Measurements from ENCODE around the gene TFEB. TPM values are rescaled to one million over a fixed set of nuclear protein-coding genes. Genes with fewer than 3 reads are reported as not detected.
A peak's percentile ranks its signal among the peaks of the same experiment; 100 is the strongest.

Gene TFEB
- total and polyA plus RNA-seq, 2 donors (not counting 1 experiment from before 2014, with no cell fraction given): 1.9 to 7.6 TPM

- no peaks in the 10 kb centered on the region for H3K9me3 ChIP-seq (ENCODE audit: control insufficient read depth, insufficient read depth, low read depth, low read length)
- no peaks in the 10 kb centered on the region for H4K20me1 ChIP-seq (ENCODE audit: control insufficient read depth, extremely low read depth, insufficient read depth, low read length)
- H3K79me2 ChIP-seq (ENCODE audit: control insufficient read depth, insufficient read depth, low read length): no peaks in the 10 kb centered on the region
- H3K27ac ChIP-seq (ENCODE audit: insufficient read depth, low read length): peak overlapping the region; percentile 6
- H3K9ac ChIP-seq (ENCODE audit: insufficient read depth, low read length): peak overlapping the region; percentile 44
- peaks cover 3% of the 10 kb centered on the region for H3K4me1 ChIP-seq (ENCODE audit: control insufficient read depth, extremely low read depth, insufficient read depth, low read length)
- peak overlapping the region; percentile 88 for H3K4me2 ChIP-seq (ENCODE audit: extremely low read depth, insufficient read depth, low read length)
- H2AFZ ChIP-seq (ENCODE audit: low read length): peak overlapping the region; percentile 69
- no peak for DNase-seq (ENCODE audit: low read depth in 2 of 2)
- peak overlapping the region; percentile 63 to 88 (median 72) for H3K4me3 ChIP-seq (replicated peaks in 1 of 4; ENCODE audit: control extremely low read depth in 1 of 4, insufficient read depth in 1 of 4, low read depth in 3 of 4, low read length in 4 of 4)
- TF ChIP-seq CTCF (conservative IDR thresholded peaks at IDR 0.05 in 1 of 2, IDR thresholded peaks at IDR 0.05 in 1 of 2; ENCODE audit: low read depth in 1 of 2, low read length in 2 of 2): no peak
- TF ChIP-seq EZH2 (IDR thresholded peaks at IDR 0.05; ENCODE audit: low read length, missing control alignments): no peak
- no peaks in the 10 kb centered on the region for H3K27me3 ChIP-seq (ENCODE audit: control insufficient read depth, insufficient read depth, low read length)
- H3K36me3 ChIP-seq (ENCODE audit: control insufficient read depth, insufficient read depth, low read length): peaks cover 9% of the 10 kb centered on the region
Observed at GRCh38 chr6:41779336-41779735, 43.9 kb upstream of the TFEB start.

- H3K4me1 ChIP-seq (ENCODE audit: control insufficient read depth, extremely low read depth, insufficient read depth, low read length): peaks cover 3% of the 10 kb centered on the region
- no peak for DNase-seq (ENCODE audit: low read depth in 2 of 2)
- peak overlapping the region; percentile 88 for H3K4me2 ChIP-seq (ENCODE audit: extremely low read depth, insufficient read depth, low read length)
- H3K9me3 ChIP-seq (ENCODE audit: control insufficient read depth, insufficient read depth, low read depth, low read length): no peaks in the 10 kb centered on the region
- H3K9ac ChIP-seq (ENCODE audit: insufficient read depth, low read length): no peak overlapping the region
- H3K27ac ChIP-seq (ENCODE audit: insufficient read depth, low read length): peak overlapping the region; percentile 6
- TF ChIP-seq EZH2 (IDR thresholded peaks at IDR 0.05; ENCODE audit: low read length, missing control alignments): no peak
- no peak for TF ChIP-seq CTCF (conservative IDR thresholded peaks at IDR 0.05 in 1 of 2, IDR thresholded peaks at IDR 0.05 in 1 of 2; ENCODE audit: low read depth in 1 of 2, low read length in 2 of 2)
- H3K4me3 ChIP-seq (replicated peaks in 1 of 4; ENCODE audit: control extremely low read depth in 1 of 4, insufficient read depth in 1 of 4, low read depth in 3 of 4, low read length in 4 of 4): peak overlapping the region; percentile 63 to 88 (median 72)
- no peaks in the 10 kb centered on the region for H3K27me3 ChIP-seq (ENCODE audit: control insufficient read depth, insufficient read depth, low read length)
- no peaks in the 10 kb centered on the region for H3K79me2 ChIP-seq (ENCODE audit: control insufficient read depth, insufficient read depth, low read length)
- no peaks in the 10 kb centered on the region for H4K20me1 ChIP-seq (ENCODE audit: control insufficient read depth, extremely low read depth, insufficient read depth, low read length)
- H2AFZ ChIP-seq (ENCODE audit: low read length): peak overlapping the region; percentile 69
- peaks cover 12% of the 10 kb centered on the region for H3K36me3 ChIP-seq (ENCODE audit: control insufficient read depth, insufficient read depth, low read length)
Observed at GRCh38 chr6:41778895-41779294, 43.5 kb upstream of the TFEB start.

GRCh38 chr6:41777551-41778285, 42.3 kb upstream of the TFEB start:
- Histone ChIP-seq H2AFZ (ENCODE audit: low read length) (no peak overlapping the region), H3K4me3 (replicated peaks in 1 of 4; ENCODE audit: control extremely low read depth in 1 of 4, insufficient read depth in 1 of 4, low read depth in 3 of 4, low read length in 4 of 4) (no peak overlapping the region), H4K20me1 (ENCODE audit: control insufficient read depth, extremely low read depth, insufficient read depth, low read length) (no peaks in the 10 kb centered on the region), H3K4me1 (ENCODE audit: control insufficient read depth, extremely low read depth, insufficient read depth, low read length) (peaks cover 3% of the 10 kb centered on the region), H3K9ac (ENCODE audit: insufficient read depth, low read length) (no peak overlapping the region), H3K9me3 (ENCODE audit: control insufficient read depth, insufficient read depth, low read depth, low read length) (no peaks in the 10 kb centered on the region), H3K4me2 (ENCODE audit: extremely low read depth, insufficient read depth, low read length) (no peak overlapping the region), H3K27ac (ENCODE audit: insufficient read depth, low read length) (no peak overlapping the region), H3K27me3 (ENCODE audit: control insufficient read depth, insufficient read depth, low read length) (no peaks in the 10 kb centered on the region), H3K79me2 (ENCODE audit: control insufficient read depth, insufficient read depth, low read length) (no peaks in the 10 kb centered on the region), H3K36me3 (ENCODE audit: control insufficient read depth, insufficient read depth, low read length) (peaks cover 13% of the 10 kb centered on the region)
- no peak for TF ChIP-seq EZH2 (IDR thresholded peaks at IDR 0.05; ENCODE audit: low read length, missing control alignments)
- TF ChIP-seq CTCF (conservative IDR thresholded peaks at IDR 0.05 in 1 of 2, IDR thresholded peaks at IDR 0.05 in 1 of 2; ENCODE audit: low read depth in 1 of 2, low read length in 2 of 2): no peak
- no peak for DNase-seq (ENCODE audit: low read depth in 2 of 2)
